ENCODE data around the gene MAPK12.

The MAPK12 gene

DNA sequence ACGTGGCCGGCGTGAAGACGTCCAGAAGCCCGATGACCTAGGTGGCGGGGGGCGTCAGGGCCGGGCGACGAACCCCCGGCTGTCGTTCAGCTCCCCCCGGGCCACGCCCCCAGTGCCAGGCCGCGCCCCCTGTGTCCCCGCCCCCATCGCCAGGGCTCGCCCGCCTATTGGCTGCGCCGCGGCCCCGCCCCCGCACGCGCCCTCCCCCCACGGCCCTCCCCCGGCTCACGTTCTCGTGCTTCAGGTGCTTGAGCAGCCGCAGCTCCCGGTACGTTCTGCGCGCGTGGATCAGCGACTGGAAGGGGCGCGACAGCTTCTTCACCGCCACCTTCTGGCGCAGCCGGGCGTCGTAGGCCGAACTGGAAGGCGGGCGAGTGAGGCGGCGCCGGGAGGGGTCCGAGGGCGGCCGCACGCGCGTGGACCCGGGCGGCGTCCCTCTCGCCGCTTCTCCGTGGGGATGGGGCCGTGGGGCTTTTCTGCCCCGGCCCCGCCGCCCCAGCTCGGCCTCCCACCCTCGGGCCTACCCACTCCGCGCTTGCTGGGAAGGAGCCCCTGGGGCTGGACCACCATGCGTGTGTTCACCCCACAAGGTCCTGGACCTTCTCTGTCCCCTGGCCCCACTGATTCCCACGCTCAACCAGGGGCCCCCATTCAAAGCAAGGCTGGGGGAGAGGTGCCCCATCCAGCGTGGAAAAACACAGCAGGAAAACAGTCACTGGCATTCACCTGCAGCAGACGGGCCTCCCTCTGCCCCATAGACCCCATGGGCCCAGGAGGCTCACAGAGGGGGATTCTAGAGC is 6.3 kb upstream of the MAPK12 start:
- Histone ChIP-seq H4K20me1 (ENCODE audit: insufficient read depth, low read length, poor library complexity, severe bottlenecking) (no peaks in the 10 kb centered on the region), H2AFZ (ENCODE audit: low read length) (no peak overlapping the region), H3K36me3 (ENCODE audit: insufficient read depth, low read length) (no peaks in the 10 kb centered on the region), H3K9me2 (replicated peaks; ENCODE audit: low read depth, low read length) (no peaks in the 10 kb centered on the region), H3K27me3 (ENCODE audit: insufficient read depth, low read length, poor library complexity, severe bottlenecking) (no peaks in the 10 kb centered on the region), H3K4me2 (ENCODE audit: low read depth, low read length, poor library complexity, severe bottlenecking) (no peak overlapping the region), H3K4me3 (ENCODE audit: low read length, poor library complexity, severe bottlenecking) (no peak overlapping the region), H3K79me2 (ENCODE audit: insufficient read depth, low read length) (no peaks in the 10 kb centered on the region), H3F3A (ENCODE audit: low read depth) (no peaks in the 10 kb centered on the region), H3K4me1 (ENCODE audit: insufficient read depth, low read length, poor library complexity, severe bottlenecking) (peaks cover 8% of the 10 kb centered on the region), H3K9ac (ENCODE audit: low read depth, low read length, poor library complexity, severe bottlenecking) (no peak overlapping the region), H3K9me3 (ENCODE audit: insufficient read depth, low read depth, low read length) (no peaks in the 10 kb centered on the region; the same call in 1 of the 2 replicates)
- TF ChIP-seq, protein P1, sequence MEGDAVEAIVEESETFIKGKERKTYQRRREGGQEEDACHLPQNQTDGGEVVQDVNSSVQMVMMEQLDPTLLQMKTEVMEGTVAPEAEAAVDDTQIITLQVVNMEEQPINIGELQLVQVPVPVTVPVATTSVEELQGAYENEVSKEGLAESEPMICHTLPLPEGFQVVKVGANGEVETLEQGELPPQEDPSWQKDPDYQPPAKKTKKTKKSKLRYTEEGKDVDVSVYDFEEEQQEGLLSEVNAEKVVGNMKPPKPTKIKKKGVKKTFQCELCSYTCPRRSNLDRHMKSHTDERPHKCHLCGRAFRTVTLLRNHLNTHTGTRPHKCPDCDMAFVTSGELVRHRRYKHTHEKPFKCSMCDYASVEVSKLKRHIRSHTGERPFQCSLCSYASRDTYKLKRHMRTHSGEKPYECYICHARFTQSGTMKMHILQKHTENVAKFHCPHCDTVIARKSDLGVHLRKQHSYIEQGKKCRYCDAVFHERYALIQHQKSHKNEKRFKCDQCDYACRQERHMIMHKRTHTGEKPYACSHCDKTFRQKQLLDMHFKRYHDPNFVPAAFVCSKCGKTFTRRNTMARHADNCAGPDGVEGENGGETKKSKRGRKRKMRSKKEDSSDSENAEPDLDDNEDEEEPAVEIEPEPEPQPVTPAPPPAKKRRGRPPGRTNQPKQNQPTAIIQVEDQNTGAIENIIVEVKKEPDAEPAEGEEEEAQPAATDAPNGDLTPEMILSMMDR (conservative IDR thresholded peaks at IDR 0.05; ENCODE audit: low read length) = no peak
- TF ChIP-seq EZH2phosphoT487 (IDR thresholded peaks at IDR 0.05; ENCODE audit: borderline replicate concordance) = no peak

DNA sequence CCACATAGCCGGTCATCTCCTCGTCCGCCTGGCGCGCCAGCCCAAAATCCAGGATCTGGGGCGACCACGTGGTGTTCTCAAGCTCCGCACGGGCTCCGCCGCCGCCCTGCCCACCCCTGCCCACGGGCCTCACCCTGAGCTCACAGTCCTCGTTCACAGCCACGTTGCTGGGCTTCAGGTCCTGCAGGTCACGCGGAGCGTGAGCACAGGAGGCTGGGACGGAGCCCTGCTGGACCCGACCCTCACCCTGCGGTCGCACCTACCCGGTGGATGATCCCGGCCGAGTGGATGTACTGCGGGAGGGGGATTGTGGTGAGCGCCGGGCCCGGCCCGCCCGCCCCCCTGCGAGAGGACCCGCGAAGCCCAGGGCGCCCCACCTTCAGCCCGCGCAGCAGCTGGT is 5.5 kb upstream of the MAPK12 start:
- no peaks in the 10 kb centered on the region for H3F3A ChIP-seq (ENCODE audit: low read depth)
- H3K4me3 ChIP-seq (ENCODE audit: low read length, poor library complexity, severe bottlenecking) = no peak overlapping the region
- H3K36me3 ChIP-seq (ENCODE audit: insufficient read depth, low read length) = no peaks in the 10 kb centered on the region
- H3K4me2 ChIP-seq (ENCODE audit: low read depth, low read length, poor library complexity, severe bottlenecking) = no peak overlapping the region
- no peaks in the 10 kb centered on the region for H3K27me3 ChIP-seq (ENCODE audit: insufficient read depth, low read length, poor library complexity, severe bottlenecking)
- H3K9me3 ChIP-seq (ENCODE audit: insufficient read depth, low read depth, low read length) = no peaks in the 10 kb centered on the region; the same call in 1 of the 2 replicates
- no peak for TF ChIP-seq EZH2phosphoT487 (IDR thresholded peaks at IDR 0.05; ENCODE audit: borderline replicate concordance)
- TF ChIP-seq, protein P1 (conservative IDR thresholded peaks at IDR 0.05; ENCODE audit: low read length) = no peak
- H3K79me2 ChIP-seq (ENCODE audit: insufficient read depth, low read length) = no peaks in the 10 kb centered on the region
- peaks cover 8% of the 10 kb centered on the region for H3K4me1 ChIP-seq (ENCODE audit: insufficient read depth, low read length, poor library complexity, severe bottlenecking)
- H2AFZ ChIP-seq (ENCODE audit: low read length) = no peak overlapping the region
- no peaks in the 10 kb centered on the region for H3K9me2 ChIP-seq (replicated peaks; ENCODE audit: low read depth, low read length)
- no peaks in the 10 kb centered on the region for H4K20me1 ChIP-seq (ENCODE audit: insufficient read depth, low read length, poor library complexity, severe bottlenecking)
- H3K9ac ChIP-seq (ENCODE audit: low read depth, low read length, poor library complexity, severe bottlenecking) = no peak overlapping the region

DNA sequence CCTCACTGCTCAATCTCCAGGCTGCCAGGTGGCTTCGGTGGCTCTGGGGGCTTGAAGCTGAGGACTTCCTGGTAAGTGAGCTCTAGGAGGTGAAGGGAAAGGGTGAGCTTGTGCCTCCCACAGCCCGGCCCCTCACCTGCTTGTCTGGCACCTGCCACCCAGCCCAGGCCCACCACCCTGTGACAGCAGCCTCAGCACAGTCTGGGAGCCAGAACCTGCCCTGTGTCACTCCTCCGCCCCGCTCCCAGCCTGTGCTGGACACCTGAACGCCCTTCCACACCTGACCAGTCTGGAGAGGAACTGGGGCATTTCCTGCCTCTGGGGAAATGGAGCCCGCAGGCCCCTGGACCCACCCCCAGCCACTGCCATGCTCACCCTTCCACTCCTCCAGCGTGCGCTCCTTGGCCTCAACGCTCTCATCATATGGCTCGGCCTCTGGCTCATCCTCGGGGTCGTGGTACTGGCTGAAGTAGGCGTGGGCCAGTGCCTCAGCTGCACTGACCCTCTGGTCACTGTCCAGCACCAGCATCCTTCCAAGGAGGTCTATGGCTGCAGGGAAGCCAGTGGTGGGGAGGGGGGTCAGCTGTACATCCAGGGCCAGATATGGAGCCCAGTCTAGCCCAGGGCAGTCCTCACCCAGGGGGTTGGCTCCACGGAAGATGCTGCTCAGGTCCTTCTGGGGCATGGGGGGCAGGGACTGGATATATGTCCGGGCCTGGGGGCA is 3.6 kb upstream of the MAPK12 start:
- H4K20me1 ChIP-seq (ENCODE audit: insufficient read depth, low read length, poor library complexity, severe bottlenecking) = no peaks in the 10 kb centered on the region
- TF ChIP-seq, protein P1 (conservative IDR thresholded peaks at IDR 0.05; ENCODE audit: low read length) = no peak
- TF ChIP-seq EZH2phosphoT487 (IDR thresholded peaks at IDR 0.05; ENCODE audit: borderline replicate concordance) = no peak
- no peaks in the 10 kb centered on the region for H3K27me3 ChIP-seq (ENCODE audit: insufficient read depth, low read length, poor library complexity, severe bottlenecking)
- no peak overlapping the region for H2AFZ ChIP-seq (ENCODE audit: low read length)
- no peak overlapping the region for H3K4me3 ChIP-seq (ENCODE audit: low read length, poor library complexity, severe bottlenecking)
- H3K36me3 ChIP-seq (ENCODE audit: insufficient read depth, low read length) = no peaks in the 10 kb centered on the region
- no peak overlapping the region for H3K4me2 ChIP-seq (ENCODE audit: low read depth, low read length, poor library complexity, severe bottlenecking)
- H3K79me2 ChIP-seq (ENCODE audit: insufficient read depth, low read length) = no peaks in the 10 kb centered on the region
- no peaks in the 10 kb centered on the region for H3K4me1 ChIP-seq (ENCODE audit: insufficient read depth, low read length, poor library complexity, severe bottlenecking)
- no peaks in the 10 kb centered on the region for H3K9me2 ChIP-seq (replicated peaks; ENCODE audit: low read depth, low read length)
- no peaks in the 10 kb centered on the region for H3F3A ChIP-seq (ENCODE audit: low read depth)
- H3K9ac ChIP-seq (ENCODE audit: low read depth, low read length, poor library complexity, severe bottlenecking) = no peak overlapping the region
- no peaks in the 10 kb centered on the region; the same call in 1 of the 2 replicates for H3K9me3 ChIP-seq (ENCODE audit: insufficient read depth, low read depth, low read length)
